ENCODE results near the gene MPRIP.

MPRIP gene

GRCh38 chr17:17028059-17028877 is 14.0 kb upstream of the MPRIP start:
- DNase-seq (ENCODE audit: low read depth), result no peak

- no peak for DNase-seq (ENCODE audit: low read depth)
Measured at GRCh38 chr17:17028878-17029535, 13.2 kb upstream of the MPRIP start.

GRCh38 chr17:17029938-17030337 is 12.3 kb upstream of the MPRIP start:
- no peak for DNase-seq (ENCODE audit: low read depth)

- no peak for DNase-seq (ENCODE audit: low read depth)
Measured at GRCh38 chr17:17030515-17031211, 11.6 kb upstream of the MPRIP start.

GRCh38 chr17:17032131-17032692 is 10.0 kb upstream of the MPRIP start:
- no peak for DNase-seq (ENCODE audit: low read depth)

- DNase-seq (ENCODE audit: low read depth), result no peak
Measured at GRCh38 chr17:17033466-17033865, 8.8 kb upstream of the MPRIP start.

GRCh38 chr17:17034026-17034425 is 8.2 kb upstream of the MPRIP start:
- no peak for DNase-seq (ENCODE audit: low read depth)

GRCh38 chr17:17034496-17035075 is 7.7 kb upstream of the MPRIP start:
- DNase-seq (ENCODE audit: low read depth), result no peak

- DNase-seq (ENCODE audit: low read depth), result no peak
Measured at GRCh38 chr17:17035490-17035889, 6.8 kb upstream of the MPRIP start.

GRCh38 chr17:17035920-17036523 is 6.2 kb upstream of the MPRIP start:
- no peak for DNase-seq (ENCODE audit: low read depth)

GRCh38 chr17:17036524-17036998 is 5.7 kb upstream of the MPRIP start:
- no peak for DNase-seq (ENCODE audit: low read depth)

- DNase-seq (ENCODE audit: low read depth), result no peak
Measured at GRCh38 chr17:17039911-17040310, 2.3 kb upstream of the MPRIP start.

GRCh38 chr17:17041018-17041521 is 1.2 kb upstream of the MPRIP start:
- DNase-seq (ENCODE audit: low read depth), result no peak

GRCh38 chr17:17041571-17042383 is 480 bp upstream of the MPRIP start:
- DNase-seq (ENCODE audit: low read depth), result peak; percentile 95

GRCh38 chr17:17042851-17043460 is 699 bp downstream of the MPRIP start:
- no peak for DNase-seq (ENCODE audit: low read depth)

- DNase-seq (ENCODE audit: low read depth), result no peak
Measured at GRCh38 chr17:17043461-17044271, 1.4 kb downstream of the MPRIP start.

- no peak for DNase-seq (ENCODE audit: low read depth)
Measured at GRCh38 chr17:17044846-17045561, 2.7 kb downstream of the MPRIP start.

GRCh38 chr17:17048106-17048505 is 5.8 kb downstream of the MPRIP start:
- no peak for DNase-seq (ENCODE audit: low read depth)
